Kidney tubule cell (primary cell): ENCODE data around the gene MTRFR.
A peak's percentile ranks its signal among the peaks of the same experiment; 100 is the strongest.
"Not testable (repeated sequence)": the region's sequence is repeated elsewhere in the genome, so short reads cannot be mapped to it uniquely, and the experiment has no call there.

ENCODE experiments used
- DNase-seq: peaks from one replicate; pipeline ENCODE4 v3.0.0-alpha.2; 2018; ENCODE audit warnings: low spot score

The MTRFR gene

GRCh38 chr12:123232807-123233504 is at the start of gene MTRFR, which contains the start of gene MPHOSPH9:
Gene MTRFR, plus strand, starts transcription at chr12:123233436. Its CDS starts 20,239 bp downstream, at chr12:123253675.
Gene MPHOSPH9, minus strand, starts transcription at chr12:123233141. Its CDS starts 2,777 bp downstream, at chr12:123230364.
- peak; percentile 100 for DNase-seq

GRCh38 chr12:123187637-123188036 is 45.6 kb upstream of the MTRFR start:
- DNase-seq: no peak

GRCh38 chr12:123199936-123200335 is 33.3 kb upstream of the MTRFR start:
- DNase-seq: no peak

GRCh38 chr12:123200414-123200813 is 32.8 kb upstream of the MTRFR start:
- no peak for DNase-seq

GRCh38 chr12:123206794-123207193 is 26.4 kb upstream of the MTRFR start:
- not testable (repeated sequence) for DNase-seq

GRCh38 chr12:123207815-123208214 is 25.4 kb upstream of the MTRFR start:
- not testable (repeated sequence) for DNase-seq

GRCh38 chr12:123223241-123223668 is 10.0 kb upstream of the MTRFR start:
- DNase-seq: no peak

GRCh38 chr12:123225443-123225842 is 7.8 kb upstream of the MTRFR start:
- DNase-seq: no peak

- DNase-seq: no peak
Observed at GRCh38 chr12:123227581-123228258, 5.5 kb upstream of the MTRFR start.

GRCh38 chr12:123229051-123229450 is 4.2 kb upstream of the MTRFR start:
- DNase-seq: no peak

- peak; percentile 40 for DNase-seq
Observed at GRCh38 chr12:123231931-123232330, 1.3 kb upstream of the MTRFR start.

GRCh38 chr12:123232472-123232806 is 797 bp upstream of the MTRFR start:
- no peak for DNase-seq

GRCh38 chr12:123233505-123234308 is 471 bp downstream of the MTRFR start:
- peak; percentile 22 for DNase-seq

GRCh38 chr12:123237646-123238329 is 4.6 kb downstream of the MTRFR start:
- DNase-seq: peak; percentile 61

GRCh38 chr12:123238330-123238682 is 5.1 kb downstream of the MTRFR start:
- no peak for DNase-seq

- no peak for DNase-seq
Observed at GRCh38 chr12:123238961-123239360, 5.7 kb downstream of the MTRFR start.

- DNase-seq: no peak
Observed at GRCh38 chr12:123242116-123242904, 9.1 kb downstream of the MTRFR start.

- no peak for DNase-seq
Observed at GRCh38 chr12:123243671-123244262, 10.5 kb downstream of the MTRFR start.

- DNase-seq: no peak
Observed at GRCh38 chr12:123245678-123246077, 12.4 kb downstream of the MTRFR start.

GRCh38 chr12:123248129-123248528 is 14.9 kb downstream of the MTRFR start:
- not testable (repeated sequence) for DNase-seq
